Skeletal muscle tissue (tissue), 4 donors: ENCODE data around the gene ZNF627. TPM values are rescaled to one million over a fixed set of nuclear protein-coding genes. Genes with fewer than 3 reads are reported as not detected.
"Not testable (repeated sequence)": the region's sequence is repeated elsewhere in the genome, so short reads cannot be mapped to it uniquely, and the experiment has no call there.

Source experiments
- H3K27ac ChIP-seq: one replicate; pipeline ENCODE4 v1.7.0; 2013; ENCODE audit warnings: mild to moderate bottlenecking, low read depth, low read length, inconsistent platforms
- H3K27me3 ChIP-seq, 3 donors: one replicate each; pipeline ENCODE4 v1.7.0; 2013; ENCODE audit warnings: low read length in 3 of 3; ENCODE audit not compliant: control insufficient read depth in 3 of 3, insufficient read depth in 3 of 3
- H3K36me3 ChIP-seq, 3 donors: one replicate each; pipeline ENCODE4 v1.7.0; 2013; ENCODE audit warnings: low read length in 3 of 3; ENCODE audit not compliant: control insufficient read depth in 3 of 3, insufficient read depth in 3 of 3
- H3K4me1 ChIP-seq, 3 donors: one replicate each; pipeline ENCODE4 v1.7.0; 2013; ENCODE audit warnings: low read length in 3 of 3, mild to moderate bottlenecking in 3 of 3; ENCODE audit not compliant: control insufficient read depth in 3 of 3, insufficient read depth in 3 of 3
- H3K4me3 ChIP-seq, 3 donors: one replicate each; pipeline ENCODE4 v1.7.0; 2013; ENCODE audit warnings: low read length in 3 of 3
- H3K9ac ChIP-seq, 3 donors: one replicate each; pipeline ENCODE4 v1.7.0; 2013; ENCODE audit warnings: low read length in 3 of 3, mild to moderate bottlenecking in 3 of 3, moderate library complexity in 2 of 3, low read depth in 1 of 3
- H3K9me3 ChIP-seq, 3 donors: one replicate each; pipeline ENCODE4 v1.7.0; 2013; ENCODE audit warnings: low read length in 3 of 3; ENCODE audit not compliant: control insufficient read depth in 3 of 3
- total RNA-seq: library from RNA; depleted of rRNA; stranded (reverse); fragments of >200 nt; gene quantifications from one replicate; pipeline ENCODE4 v1.2.3, GENCODE V29; 2014
- donor health status: Osteomylitis.

ZNF627 gene
- total RNA-seq, 1 donor from 2014 or later = 30.8 TPM

GRCh38 chr19:11556634-11557420, 40.5 kb upstream of the ZNF627 start:
- H3K4me1 ChIP-seq = peaks cover 14 to 32% (median 21%) of the 10 kb centered on the region in 3 donors
- H3K27me3 ChIP-seq = no peaks in the 10 kb centered on the region
- no peaks in the 10 kb centered on the region for H3K9me3 ChIP-seq
- H3K9ac ChIP-seq = no peak overlapping the region
- H3K4me3 ChIP-seq = no peak overlapping the region
- H3K36me3 ChIP-seq = peaks cover 27 to 31% (median 28%) of the 10 kb centered on the region in 3 donors
- H3K27ac ChIP-seq = no peak overlapping the region

GRCh38 chr19:11558881-11559828, 38.1 kb upstream of the ZNF627 start, which contains the start of gene ELOF1:
Gene ELOF1, minus strand, starts transcription at chr19:11559230. Its CDS starts 4,883 bp downstream, at chr19:11554347.
- Histone ChIP-seq H3K27me3 (no peaks in the 10 kb centered on the region), H3K9me3 (no peaks in the 10 kb centered on the region), H3K27ac (peak within 1 kb of the TSS; percentile 62), H3K36me3 (peaks cover 9 to 13% (median 12%) of the 10 kb centered on the region in 3 donors), H3K4me1 (peaks cover 13 to 32% (median 21%) of the 10 kb centered on the region in 3 donors), H3K9ac (peak within 1 kb of the TSS; percentile 89 to 94 (median 94)), H3K4me3 (peak within 1 kb of the TSS; percentile 93 to 98 (median 95))

- Histone ChIP-seq H3K36me3 (peaks cover 0 to 6% (median 4%) of the 10 kb centered on the region in 3 donors), H3K9me3 (no peaks in the 10 kb centered on the region), H3K27me3 (no peaks in the 10 kb centered on the region), H3K27ac (no peak overlapping the region), H3K4me3 (peak overlapping the region in 2 of 3 donors; percentile 10 to 98), H3K9ac (no peak overlapping the region), H3K4me1 (peaks cover 13 to 32% (median 21%) of the 10 kb centered on the region in 3 donors)
These were observed 36.8 kb upstream of the ZNF627 start for GRCh38 chr19:11560404-11561051.

- Histone ChIP-seq H3K36me3 (no peaks in the 10 kb centered on the region), H3K4me1 (peaks cover 3 to 10% (median 9%) of the 10 kb centered on the region in 3 donors), H3K4me3 (no peak overlapping the region), H3K27ac (no peak overlapping the region), H3K9ac (no peak overlapping the region), H3K9me3 (no peaks in the 10 kb centered on the region), H3K27me3 (no peaks in the 10 kb centered on the region)
These were observed 33.8 kb upstream of the ZNF627 start for GRCh38 chr19:11563532-11563931.

- H3K4me1 ChIP-seq, H3K9me3 ChIP-seq, H3K27me3 ChIP-seq, H3K4me3 ChIP-seq, H3K9ac ChIP-seq, H3K36me3 ChIP-seq, H3K27ac ChIP-seq: not testable (repeated sequence)
These were observed 33.0 kb upstream of the ZNF627 start for GRCh38 chr19:11564082-11564807.

GRCh38 chr19:11565649-11565980, 31.7 kb upstream of the ZNF627 start:
- H3K4me1 ChIP-seq, H3K9ac ChIP-seq, H3K4me3 ChIP-seq, H3K27ac ChIP-seq, H3K36me3 ChIP-seq, H3K9me3 ChIP-seq, H3K27me3 ChIP-seq: not testable (repeated sequence)

GRCh38 chr19:11566164-11566563, 31.1 kb upstream of the ZNF627 start:
- Histone ChIP-seq H3K36me3 (no peaks in the 10 kb centered on the region), H3K9me3 (no peaks in the 10 kb centered on the region), H3K4me1 (no peaks in the 10 kb centered on the region), H3K27me3 (no peaks in the 10 kb centered on the region), H3K4me3 (no peak overlapping the region), H3K27ac (no peak overlapping the region), H3K9ac (no peak overlapping the region)

- H3K27ac ChIP-seq = no peak overlapping the region
These were observed 27.2 kb upstream of the ZNF627 start for GRCh38 chr19:11570039-11570462.

GRCh38 chr19:11573354-11573753, 23.9 kb upstream of the ZNF627 start:
- H3K9ac ChIP-seq, H3K27ac ChIP-seq, H3K27me3 ChIP-seq, H3K36me3 ChIP-seq, H3K9me3 ChIP-seq, H3K4me1 ChIP-seq, H3K4me3 ChIP-seq: not testable (repeated sequence)

More at GRCh38 chr19:11570039-11570462, 27.2 kb upstream of the ZNF627 start:
- H3K9me3 ChIP-seq = no peaks in the 10 kb centered on the region
- no peaks in the 10 kb centered on the region for H3K4me1 ChIP-seq
- no peaks in the 10 kb centered on the region for H3K27me3 ChIP-seq
- H3K4me3 ChIP-seq = no peak overlapping the region
- no peak overlapping the region for H3K9ac ChIP-seq
- no peaks in the 10 kb centered on the region for H3K36me3 ChIP-seq
